Parathyroid adenoma (tissue), 2 donors: Measurements from ENCODE around the gene WWOX.

Experiments used
- H2AFZ ChIP-seq: fragments of 300-600 bp; sonication (generic); one replicate; pipeline ENCODE4 v1.7.0; 2017; ENCODE audit warnings: antibody characterized with exemption, mild to moderate bottlenecking
- H3K27ac ChIP-seq: fragments of 300-600 bp; sonication (generic); one replicate; pipeline ENCODE4 v1.7.0; 2017
- H3K27me3 ChIP-seq: fragments of 300-600 bp; sonication (generic); one replicate; pipeline ENCODE4 v1.7.0; 2017; ENCODE audit warnings: low read length; ENCODE audit not compliant: control insufficient read depth, insufficient read depth
- H3K36me3 ChIP-seq: fragments of 300-600 bp; sonication (generic); one replicate; pipeline ENCODE4 v1.7.0; 2017; ENCODE audit warnings: low read length; ENCODE audit not compliant: control insufficient read depth, insufficient read depth
- H3K4me1 ChIP-seq: fragments of 300-600 bp; sonication (generic); one replicate; pipeline ENCODE4 v1.7.0; 2017; ENCODE audit warnings: control low read depth
- H3K4me2 ChIP-seq: fragments of 300-600 bp; sonication (generic); one replicate; pipeline ENCODE4 v1.7.0; 2017; ENCODE audit warnings: low read length
- H3K4me3 ChIP-seq: fragments of 300-600 bp; sonication (generic); one replicate; pipeline ENCODE4 v1.7.0; 2017; ENCODE audit warnings: low read depth, low read length
- H3K79me2 ChIP-seq: fragments of 300-600 bp; sonication (generic); one replicate; pipeline ENCODE4 v1.7.0; 2017; ENCODE audit warnings: control low read depth
- H3K9ac ChIP-seq: fragments of 300-600 bp; sonication (generic); one replicate; pipeline ENCODE4 v1.7.0; 2017; ENCODE audit warnings: mild to moderate bottlenecking
- H3K9me3 ChIP-seq: fragments of 300-600 bp; sonication (generic); one replicate; pipeline ENCODE4 v1.7.0; 2017; ENCODE audit warnings: low read length; ENCODE audit not compliant: control insufficient read depth
- CTCF ChIP-seq: fragments of 300-600 bp; sonication (generic); IDR thresholded peaks from one replicate; pipeline ENCODE4 v1.7.0; 2017; ENCODE audit warnings: antibody characterized with exemption, mild to moderate bottlenecking
- donor health status: primary hyperparathyroidism.

WWOX gene

GRCh38 chr16:78175287-78175686 is 75.8 kb downstream of the WWOX start:
- Histone ChIP-seq H3K79me2 (no peaks in the 10 kb centered on the region), H3K4me3 (no peak overlapping the region), H3K27me3 (no peaks in the 10 kb centered on the region), H2AFZ (no peak overlapping the region), H3K9me3 (no peaks in the 10 kb centered on the region), H3K9ac (no peak overlapping the region), H3K4me1 (no peaks in the 10 kb centered on the region), H3K36me3 (no peaks in the 10 kb centered on the region), H3K4me2 (no peak overlapping the region), H3K27ac (no peak overlapping the region)
- TF ChIP-seq CTCF = no peak

GRCh38 chr16:78176435-78176834 is 77.0 kb downstream of the WWOX start:
- Histone ChIP-seq H3K4me1 (no peaks in the 10 kb centered on the region), H3K79me2 (no peaks in the 10 kb centered on the region), H3K27ac (no peak overlapping the region), H3K36me3 (no peaks in the 10 kb centered on the region), H3K9ac (no peak overlapping the region), H3K9me3 (no peaks in the 10 kb centered on the region), H3K27me3 (no peaks in the 10 kb centered on the region), H3K4me2 (no peak overlapping the region), H3K4me3 (no peak overlapping the region), H2AFZ (no peak overlapping the region)
- no peak for TF ChIP-seq CTCF

GRCh38 chr16:78177218-78177617 is 77.8 kb downstream of the WWOX start:
- Histone ChIP-seq H2AFZ (no peak overlapping the region), H3K27ac (no peak overlapping the region), H3K4me3 (no peak overlapping the region), H3K9ac (no peak overlapping the region), H3K4me1 (no peaks in the 10 kb centered on the region), H3K4me2 (no peak overlapping the region), H3K9me3 (no peaks in the 10 kb centered on the region), H3K36me3 (no peaks in the 10 kb centered on the region), H3K27me3 (no peaks in the 10 kb centered on the region), H3K79me2 (no peaks in the 10 kb centered on the region)
- TF ChIP-seq CTCF = no peak

GRCh38 chr16:78177987-78178386 is 78.5 kb downstream of the WWOX start:
- no peak for TF ChIP-seq CTCF
- Histone ChIP-seq H3K27me3 (no peaks in the 10 kb centered on the region), H3K36me3 (no peaks in the 10 kb centered on the region), H3K4me2 (no peak overlapping the region), H3K9me3 (no peaks in the 10 kb centered on the region), H3K4me3 (no peak overlapping the region), H3K79me2 (no peaks in the 10 kb centered on the region), H2AFZ (no peak overlapping the region), H3K27ac (no peak overlapping the region), H3K9ac (no peak overlapping the region), H3K4me1 (no peaks in the 10 kb centered on the region)

GRCh38 chr16:78179666-78180065 is 80.2 kb downstream of the WWOX start:
- Histone ChIP-seq H2AFZ (no peak overlapping the region), H3K79me2 (no peaks in the 10 kb centered on the region), H3K4me1 (no peaks in the 10 kb centered on the region), H3K27me3 (no peaks in the 10 kb centered on the region), H3K36me3 (no peaks in the 10 kb centered on the region), H3K27ac (no peak overlapping the region), H3K4me3 (no peak overlapping the region), H3K9me3 (no peaks in the 10 kb centered on the region), H3K9ac (no peak overlapping the region), H3K4me2 (no peak overlapping the region)
- no peak for TF ChIP-seq CTCF
